ENCODE measurements around the gene ASTL. TPM values are rescaled to one million over a fixed set of nuclear protein-coding genes. Genes with fewer than 3 reads are reported as not detected.

Gene ASTL
- under 1 TPM in 1 of 2 experiments, not detected in 1; 0.34 TPM for total RNA-seq

DNA sequence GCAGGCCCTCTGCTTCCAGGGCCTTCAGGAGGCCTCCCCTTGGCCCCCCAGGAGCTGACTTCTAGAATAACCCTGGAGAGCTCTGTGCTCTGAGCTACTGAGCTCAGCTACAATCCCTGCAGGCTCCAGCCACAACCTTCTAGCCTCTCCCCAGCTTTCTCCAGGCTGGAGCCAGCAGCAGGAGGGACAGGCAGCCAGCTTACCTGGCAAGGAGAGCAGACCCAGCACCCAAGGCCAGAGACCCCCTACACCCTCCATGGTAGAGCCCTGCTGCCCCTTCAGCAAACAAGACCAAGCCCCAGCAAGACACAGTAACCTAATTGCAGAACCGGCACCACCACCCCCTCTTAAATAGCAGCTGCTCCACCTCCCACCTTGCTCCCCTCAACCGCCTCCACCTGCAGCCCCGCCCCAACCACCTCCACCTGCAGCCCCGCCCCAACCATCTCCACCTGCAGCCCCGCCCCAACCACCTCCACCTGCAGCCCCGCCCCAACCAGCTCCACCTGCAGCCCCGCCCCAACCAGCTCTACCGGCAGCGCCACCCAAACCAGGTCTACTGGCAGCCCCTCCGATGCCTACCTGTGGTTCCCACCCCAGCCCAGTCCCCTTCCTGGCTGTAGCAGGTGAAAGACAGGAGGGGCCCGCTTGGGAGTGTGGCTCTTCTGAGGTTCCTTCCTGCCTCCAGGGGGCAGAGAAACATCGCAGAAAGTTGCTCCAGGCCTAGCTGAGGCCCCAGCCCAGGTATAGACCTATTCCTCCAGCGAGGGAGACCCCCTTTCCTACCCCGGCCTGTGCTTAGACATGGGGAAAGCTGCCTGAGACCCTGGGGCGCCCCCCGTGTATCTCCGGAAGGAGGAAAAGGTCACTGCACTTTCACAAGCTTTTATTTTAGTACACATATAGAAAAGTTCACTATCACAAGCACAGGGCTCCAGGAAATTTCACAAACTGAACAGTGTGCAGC is at the start of gene ASTL:
ASTL (minus strand) TSS at position 324 of the 967 bp plus-strand sequence; CDS start at position 258, 66 bp downstream.
- Mint-ChIP-seq H3K4me3 (no peak within 1 kb of the TSS), H3K27ac (no peak within 1 kb of the TSS), H3K36me3 (ENCODE audit: low read depth) (peaks cover 7% of the 10 kb centered on the region), H3K27me3 (ENCODE audit: low read depth) (no peaks in the 10 kb centered on the region), H3K4me1 (ENCODE audit: low read depth) (peaks cover 21% of the 10 kb centered on the region), H3K9me3 (ENCODE audit: insufficient read depth) (no peaks in the 10 kb centered on the region)
- CTCF ChIA-PET, result interaction anchor here (0.9 to 21.7 kb wide), 27 partner anchors 8 to 182 kb away, joined by 3 to 674 read pairs (median 8); partner anchors contain the start of genes CIAO1, STARD7 and TMEM127
- ATAC-seq, result peak; percentile 48
- POLR2A ChIA-PET, result interaction anchor here (1.3 to 3.8 kb wide), 3 partner anchors 36 to 70 kb away, joined by 5 to 30 read pairs (median 8); partner anchors contain the start of gene STARD7
- peak; percentile 76 for DNase-seq

DNA sequence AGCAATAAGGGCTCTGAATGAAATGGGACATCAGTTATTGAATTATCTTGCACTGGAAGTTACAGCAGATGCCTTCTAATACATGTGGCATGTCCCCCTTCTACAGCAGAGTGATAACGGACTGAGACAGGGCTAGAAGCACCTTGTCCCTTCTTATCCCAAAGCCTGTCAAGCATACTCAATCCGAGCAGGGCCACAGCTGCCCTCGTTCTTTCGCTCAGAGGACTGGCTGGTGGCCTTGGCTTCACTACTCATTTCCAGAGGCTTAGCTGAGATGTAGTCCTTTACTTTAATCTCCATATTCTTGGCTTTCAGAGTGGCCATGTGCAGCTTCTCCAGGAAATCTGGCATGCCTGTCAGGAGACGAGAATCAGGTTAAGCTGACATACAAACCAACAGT is 48.3 kb upstream of the ASTL start:
- no peak overlapping the region for H3K4me3 Mint-ChIP-seq
- DNase-seq (no peak), ATAC-seq (no peak)
- peaks cover 45% of the 10 kb centered on the region for H3K36me3 Mint-ChIP-seq (ENCODE audit: low read depth)
- no peak overlapping the region for H3K27ac Mint-ChIP-seq
- no peaks in the 10 kb centered on the region for H3K27me3 Mint-ChIP-seq (ENCODE audit: low read depth)
- ChIA-PET POLR2A (no interaction called here), CTCF (interaction anchor here (1.8 to 2.3 kb wide), 2 partner anchors 11 to 48 kb away, joined by 4 to 8 read pairs; partner anchors contain the start of gene ASTL)
- H3K9me3 Mint-ChIP-seq (ENCODE audit: insufficient read depth), result no peaks in the 10 kb centered on the region
- peaks cover 3% of the 10 kb centered on the region for H3K4me1 Mint-ChIP-seq (ENCODE audit: low read depth)

- Mint-ChIP-seq H3K9me3 (ENCODE audit: insufficient read depth) (no peaks in the 10 kb centered on the region), H3K4me3 (no peak overlapping the region), H3K36me3 (ENCODE audit: low read depth) (peaks cover 41% of the 10 kb centered on the region), H3K4me1 (ENCODE audit: low read depth) (peaks cover 8% of the 10 kb centered on the region), H3K27ac (no peak overlapping the region), H3K27me3 (ENCODE audit: low read depth) (no peaks in the 10 kb centered on the region)
- ChIA-PET POLR2A (no interaction called here), CTCF (interaction anchor here (0.7 to 2.3 kb wide), 6 partner anchors 10 to 193 kb away, joined by 3 to 8 read pairs (median 4); partner anchors contain the start of gene ASTL)
- no peak for ATAC-seq
- no peak for DNase-seq
Measured at GRCh38 chr2:96185516-96185915, 47.2 kb upstream of the ASTL start.

DNA sequence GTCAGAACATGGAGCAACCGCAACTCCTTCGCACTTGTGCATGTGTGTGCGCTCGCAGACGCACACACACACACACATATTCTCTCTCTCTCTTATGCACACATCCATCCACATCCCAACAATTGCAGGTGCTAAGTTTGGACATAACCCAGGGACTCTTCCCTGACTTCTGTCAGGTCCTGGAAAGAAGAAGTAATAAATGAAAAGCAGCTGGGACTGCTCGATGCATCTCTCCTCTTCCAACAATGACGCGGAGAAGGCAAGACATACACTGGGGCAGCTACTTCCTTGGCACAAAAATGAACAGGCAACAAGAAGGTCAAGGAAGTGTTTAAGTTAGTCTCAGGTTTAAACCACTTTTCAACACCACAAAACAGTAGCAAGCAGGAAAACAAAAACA is 46.7 kb upstream of the ASTL start:
- Mint-ChIP-seq H3K4me1 (ENCODE audit: low read depth) (peaks cover 11% of the 10 kb centered on the region), H3K9me3 (ENCODE audit: insufficient read depth) (no peaks in the 10 kb centered on the region), H3K27ac (no peak overlapping the region), H3K27me3 (ENCODE audit: low read depth) (no peaks in the 10 kb centered on the region), H3K36me3 (ENCODE audit: low read depth) (peaks cover 41% of the 10 kb centered on the region), H3K4me3 (no peak overlapping the region)
- DNase-seq (no peak), ATAC-seq (no peak)
- ChIA-PET POLR2A (no interaction called here), CTCF (interaction anchor here (0.7 to 2.3 kb wide), 5 partner anchors 10 to 193 kb away, joined by 3 to 8 read pairs (median 4); partner anchors contain the start of gene ASTL)

- CTCF ChIA-PET, result interaction anchor here (1.2 kb wide), 1 partner anchor 83 kb away, joined by 3 read pairs; no protein-coding TSS in a partner anchor
- H3K27me3 Mint-ChIP-seq (ENCODE audit: low read depth), result no peaks in the 10 kb centered on the region
- no peak overlapping the region for H3K4me3 Mint-ChIP-seq
- no peak for ATAC-seq
- peaks cover 13% of the 10 kb centered on the region for H3K4me1 Mint-ChIP-seq (ENCODE audit: low read depth)
- H3K36me3 Mint-ChIP-seq (ENCODE audit: low read depth), result peaks cover 38% of the 10 kb centered on the region
- DNase-seq, result no peak
- no peaks in the 10 kb centered on the region for H3K9me3 Mint-ChIP-seq (ENCODE audit: insufficient read depth)
- no peak overlapping the region for H3K27ac Mint-ChIP-seq
- POLR2A ChIA-PET, result no interaction called here
Measured at GRCh38 chr2:96184188-96184587, 45.9 kb upstream of the ASTL start.

DNA sequence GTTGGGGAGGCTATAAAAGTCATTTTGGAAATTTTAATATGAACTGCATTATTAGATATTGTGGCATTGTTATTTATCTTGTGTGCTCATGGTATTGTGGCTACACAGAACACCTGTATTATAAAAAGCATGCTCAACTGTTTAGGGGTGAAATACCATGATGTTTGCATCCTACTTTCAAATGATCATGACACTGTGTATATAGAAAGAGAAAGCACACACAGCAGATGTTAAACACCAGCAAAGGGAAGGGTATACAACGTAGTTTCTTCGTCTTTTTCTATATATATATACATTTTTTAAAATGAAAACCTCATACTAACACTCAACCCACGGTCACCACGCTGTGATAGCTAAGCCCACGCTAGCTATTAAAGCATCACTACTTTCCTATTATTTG is 43.2 kb upstream of the ASTL start:
- Mint-ChIP-seq H3K9me3 (ENCODE audit: insufficient read depth) (no peaks in the 10 kb centered on the region), H3K27me3 (ENCODE audit: low read depth) (peaks cover 2% of the 10 kb centered on the region), H3K4me3 (no peak overlapping the region), H3K36me3 (ENCODE audit: low read depth) (peaks cover 28% of the 10 kb centered on the region), H3K27ac (no peak overlapping the region), H3K4me1 (ENCODE audit: low read depth) (peaks cover 13% of the 10 kb centered on the region)
- ATAC-seq (no peak), DNase-seq (no peak)
- ChIA-PET POLR2A (no interaction called here), CTCF (interaction anchor here (1.1 to 2.0 kb wide), 3 partner anchors 39 to 73 kb away, joined by 3 to 8 read pairs (median 7); no protein-coding TSS in a partner anchor)

GRCh38 chr2:96180521-96180920 is 42.2 kb upstream of the ASTL start:
- ChIA-PET POLR2A (interaction anchor here (0.8 to 1.1 kb wide), 4 partner anchors 28 to 64 kb away, joined by 3 to 5 read pairs (median 4); partner anchors contain the start of gene ASTL), CTCF (interaction anchor here (0.9 to 2.0 kb wide), 5 partner anchors 38 to 188 kb away, joined by 4 to 8 read pairs (median 7); partner anchors contain the start of gene ASTL)
- H3K9me3 Mint-ChIP-seq (ENCODE audit: insufficient read depth), result no peaks in the 10 kb centered on the region
- H3K36me3 Mint-ChIP-seq (ENCODE audit: low read depth), result peaks cover 18% of the 10 kb centered on the region
- no peak overlapping the region for H3K4me3 Mint-ChIP-seq
- H3K4me1 Mint-ChIP-seq (ENCODE audit: low read depth), result peaks cover 13% of the 10 kb centered on the region
- H3K27ac Mint-ChIP-seq, result no peak overlapping the region
- ATAC-seq, result no peak
- peaks cover 7% of the 10 kb centered on the region for H3K27me3 Mint-ChIP-seq (ENCODE audit: low read depth)
- no peak for DNase-seq

GRCh38 chr2:96180002-96180401 is 41.7 kb upstream of the ASTL start:
- Mint-ChIP-seq H3K9me3 (ENCODE audit: insufficient read depth) (no peaks in the 10 kb centered on the region), H3K27me3 (ENCODE audit: low read depth) (peaks cover 7% of the 10 kb centered on the region), H3K4me1 (ENCODE audit: low read depth) (peaks cover 12% of the 10 kb centered on the region), H3K4me3 (no peak overlapping the region), H3K27ac (peak overlapping the region; percentile 39), H3K36me3 (ENCODE audit: low read depth) (peaks cover 13% of the 10 kb centered on the region)
- POLR2A ChIA-PET, result interaction anchor here (0.8 to 1.1 kb wide), 4 partner anchors 28 to 63 kb away, joined by 3 to 5 read pairs (median 4); partner anchors contain the start of gene ASTL
- CTCF ChIA-PET, result interaction anchor here (0.9 to 2.0 kb wide), 5 partner anchors 37 to 187 kb away, joined by 4 to 8 read pairs (median 7); partner anchors contain the start of gene ASTL
- DNase-seq (no peak), ATAC-seq (no peak)

DNA sequence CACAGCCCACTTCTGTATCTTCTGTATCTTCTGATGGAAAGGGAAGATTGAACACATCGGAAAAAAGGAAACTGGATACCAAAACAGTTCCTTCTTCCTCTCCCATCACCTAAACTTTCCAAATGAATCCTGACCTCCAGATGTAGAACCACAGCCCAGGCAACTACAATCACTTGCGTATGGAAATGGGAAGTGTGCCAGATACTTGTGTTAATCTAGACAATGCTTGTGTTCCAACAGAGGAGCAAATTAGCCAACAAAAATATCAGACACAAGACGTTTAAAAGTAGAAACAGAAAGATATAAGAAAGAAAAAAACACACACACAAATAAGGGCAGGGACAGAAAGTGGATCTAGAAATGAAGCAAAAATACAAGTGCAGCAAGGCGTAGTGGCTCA is 38.4 kb upstream of the ASTL start:
- ATAC-seq (no peak), DNase-seq (no peak)
- POLR2A ChIA-PET, result no interaction called here
- Mint-ChIP-seq H3K4me1 (ENCODE audit: low read depth) (peaks cover 16% of the 10 kb centered on the region), H3K27ac (no peak overlapping the region), H3K36me3 (ENCODE audit: low read depth) (no peaks in the 10 kb centered on the region), H3K9me3 (ENCODE audit: insufficient read depth) (no peaks in the 10 kb centered on the region), H3K4me3 (no peak overlapping the region), H3K27me3 (ENCODE audit: low read depth) (peaks cover 7% of the 10 kb centered on the region)
- CTCF ChIA-PET, result interaction anchor here (1.4 to 13.1 kb wide), 5 partner anchors 26 to 184 kb away, joined by 4 to 674 read pairs (median 24); partner anchors contain the start of genes ADRA2B, ASTL and DUSP2

GRCh38 chr2:96175951-96176350 is 37.6 kb upstream of the ASTL start:
- H3K36me3 Mint-ChIP-seq (ENCODE audit: low read depth), result no peaks in the 10 kb centered on the region
- peaks cover 15% of the 10 kb centered on the region for H3K4me1 Mint-ChIP-seq (ENCODE audit: low read depth)
- H3K9me3 Mint-ChIP-seq (ENCODE audit: insufficient read depth), result no peaks in the 10 kb centered on the region
- CTCF ChIA-PET, result interaction anchor here (0.9 to 13.1 kb wide), 15 partner anchors 10 to 183 kb away, joined by 3 to 674 read pairs (median 13); partner anchors contain the start of genes ADRA2B, ASTL, DUSP2 and STARD7
- no peak for ATAC-seq
- no peak overlapping the region for H3K27ac Mint-ChIP-seq
- no peak overlapping the region for H3K4me3 Mint-ChIP-seq
- peaks cover 7% of the 10 kb centered on the region for H3K27me3 Mint-ChIP-seq (ENCODE audit: low read depth)
- DNase-seq, result no peak
- POLR2A ChIA-PET, result interaction anchor here (0.6 to 2.5 kb wide), 3 partner anchors 34 to 52 kb away, joined by 3 to 30 read pairs (median 10); partner anchors contain the start of gene ASTL

Data from activated CD8-positive, alpha-beta T cell treated with anti-CD3 and anti-CD28 coated beads, Interleukin-2, amount 10 ng/mL, durations not matched to agents 7 days and 5 days (primary cell).